MCF 10A (cell line): ENCODE data around the gene ARHGAP15. TPM values are rescaled to one million over a fixed set of nuclear protein-coding genes. Genes with fewer than 3 reads are reported as not detected.

Experiments used
- BruUV-seq: library from RNA; stranded (reverse); fragments of 400-500 nt; replicated peaks from 2 replicates; lab custom pipeline; 2021; lab: Mats Ljungman, UMichigan
- CTCF ChIA-PET: fragments of 300-600 bp; sonication (Branson Sonifier 250); formaldehyde crosslinking; extraction: SDS; loops from one replicate; lab custom pipeline; 2021; ENCODE audit warnings: antibody characterized with exemption, inconsistent platforms; lab: Yijun Ruan, JAX
- POLR2A ChIA-PET: fragments of 300-600, 350-650 bp; sonication (Branson Sonifier 250); formaldehyde crosslinking; extraction: SDS; loops from one replicate; lab custom pipeline; 2020; ENCODE audit warnings: antibody characterized with exemption, inconsistent platforms; lab: Yijun Ruan, JAX
- DNase-seq: peaks from one replicate; pipeline ENCODE4 v3.0.0-alpha.2; 2018; ENCODE audit not compliant: unreplicated experiment
- H3K27ac Mint-ChIP-seq: one replicate; pipeline ENCODE4 v1.8.0; 2022; ENCODE audit warnings: mild to moderate bottlenecking, low read depth, mixed read lengths; ENCODE audit not compliant: unreplicated experiment
- H3K27me3 Mint-ChIP-seq: one replicate; pipeline ENCODE4 v1.8.0; 2022; ENCODE audit warnings: mixed read lengths; ENCODE audit not compliant: insufficient read depth, unreplicated experiment
- H3K36me3 Mint-ChIP-seq: one replicate; pipeline ENCODE4 v1.8.0; 2022; ENCODE audit warnings: mild to moderate bottlenecking, moderate library complexity, mixed read lengths; ENCODE audit not compliant: insufficient read depth, unreplicated experiment
- H3K4me1 Mint-ChIP-seq: one replicate; pipeline ENCODE4 v1.8.0; 2022; ENCODE audit warnings: mixed read lengths; ENCODE audit not compliant: insufficient read depth, unreplicated experiment
- H3K4me3 Mint-ChIP-seq: one replicate; pipeline ENCODE4 v1.8.0; 2022; ENCODE audit warnings: mild to moderate bottlenecking, moderate library complexity, mixed read lengths; ENCODE audit not compliant: unreplicated experiment
- H3K9me3 Mint-ChIP-seq: one replicate; pipeline ENCODE4 v1.8.0; 2022; ENCODE audit warnings: mixed read lengths; ENCODE audit not compliant: unreplicated experiment
- CTCF ChIP-seq: fragments of 200-600 bp; IDR thresholded peaks from one replicate; pipeline ENCODE4 v1.8.0; 2022; ENCODE audit warnings: antibody characterized with exemption, mild to moderate bottlenecking; ENCODE audit not compliant: unreplicated experiment
- intact Hi-C: fragments of 100-400 bp; cut with micrococcal nuclease; formaldehyde crosslinking; loops from 2 replicates; pipeline ENCODE4 v1.14.1; 2022
- total RNA-seq: library from RNA; stranded (reverse); gene quantifications from 2 replicates; pipeline ENCODE4 v1.2.3, GENCODE V29; 2022

The ARHGAP15 gene
- total RNA-seq, 1 experiment from 2014 or later, result not detected

- POLR2A ChIA-PET, result no interaction called here
- BruUV-seq, result no TSS peak
Observed at GRCh38 chr2:143204062-143204461, 74.8 kb downstream of the ARHGAP15 start.

GRCh38 chr2:143205106-143205764 lies 76.0 kb downstream of the ARHGAP15 start:
- no TSS peak for BruUV-seq
- Mint-ChIP-seq H3K4me3 (no peak overlapping the region), H3K27ac (no peak overlapping the region), H3K27me3 (no peaks in the 10 kb centered on the region), H3K4me1 (peaks cover 5% of the 10 kb centered on the region), H3K9me3 (no peaks in the 10 kb centered on the region), H3K36me3 (no peaks in the 10 kb centered on the region)
- intact Hi-C loops, result loop anchor here (1.0 to 2.0 kb wide), 2 partner anchors 42 to 54 kb away; no protein-coding TSS in a partner anchor
- DNase-seq, result peak; percentile 9
- ChIA-PET CTCF (interaction anchor here (0.6 to 5.0 kb wide), 20 partner anchors 8 to 1272 kb away, joined by 3 to 50 read pairs (median 4); no protein-coding TSS in a partner anchor), POLR2A (interaction anchor here (1.9 kb wide), 1 partner anchor 54 kb away, joined by 5 read pairs; no protein-coding TSS in a partner anchor)
- TF ChIP-seq CTCF, result peak; percentile 43

More at GRCh38 chr2:143204062-143204461, 74.8 kb downstream of the ARHGAP15 start:
- Mint-ChIP-seq H3K36me3 (no peaks in the 10 kb centered on the region), H3K4me1 (peaks cover 5% of the 10 kb centered on the region), H3K27ac (no peak overlapping the region), H3K4me3 (no peak overlapping the region), H3K9me3 (no peaks in the 10 kb centered on the region), H3K27me3 (no peaks in the 10 kb centered on the region)
- CTCF ChIA-PET, result interaction anchor here (0.5 to 5.0 kb wide), 13 partner anchors 9 to 278 kb away, joined by 3 to 50 read pairs (median 5); no protein-coding TSS in a partner anchor
- intact Hi-C loops, result loop anchor here (2.0 kb wide), 1 partner anchor 41 kb away; no protein-coding TSS in a partner anchor
- DNase-seq, result no peak
- no peak for TF ChIP-seq CTCF

GRCh38 chr2:143209570-143210445 lies 80.6 kb downstream of the ARHGAP15 start:
- Mint-ChIP-seq H3K36me3 (no peaks in the 10 kb centered on the region), H3K27ac (no peak overlapping the region), H3K27me3 (no peaks in the 10 kb centered on the region), H3K4me3 (no peak overlapping the region), H3K4me1 (peaks cover 5% of the 10 kb centered on the region), H3K9me3 (no peaks in the 10 kb centered on the region)
- no TSS peak for BruUV-seq
- no peak for DNase-seq
- TF ChIP-seq CTCF, result no peak
- intact Hi-C loops, result no loop called here
- POLR2A ChIA-PET, result no interaction called here
- CTCF ChIA-PET, result interaction anchor here (0.6 to 1.3 kb wide), 6 partner anchors 13 to 52 kb away, joined by 3 to 8 read pairs (median 4); no protein-coding TSS in a partner anchor

- H3K4me3 Mint-ChIP-seq, result no peak overlapping the region
- no peaks in the 10 kb centered on the region for H3K9me3 Mint-ChIP-seq
- H3K4me1 Mint-ChIP-seq, result peaks cover 5% of the 10 kb centered on the region
- TF ChIP-seq CTCF, result no peak
- H3K36me3 Mint-ChIP-seq, result no peaks in the 10 kb centered on the region
- ChIA-PET POLR2A (no interaction called here), CTCF (interaction anchor here (0.7 to 1.2 kb wide), 5 partner anchors 22 to 350 kb away, joined by 3 to 5 read pairs (median 3); no protein-coding TSS in a partner anchor)
- no TSS peak for BruUV-seq
- intact Hi-C loops, result no loop called here
- no peak for DNase-seq
- no peak overlapping the region for H3K27ac Mint-ChIP-seq
- H3K27me3 Mint-ChIP-seq, result no peaks in the 10 kb centered on the region
Observed at GRCh38 chr2:143210446-143210819, 81.2 kb downstream of the ARHGAP15 start.
